ENCODE results near the gene ZIC1.

ZIC1 gene

DNA sequence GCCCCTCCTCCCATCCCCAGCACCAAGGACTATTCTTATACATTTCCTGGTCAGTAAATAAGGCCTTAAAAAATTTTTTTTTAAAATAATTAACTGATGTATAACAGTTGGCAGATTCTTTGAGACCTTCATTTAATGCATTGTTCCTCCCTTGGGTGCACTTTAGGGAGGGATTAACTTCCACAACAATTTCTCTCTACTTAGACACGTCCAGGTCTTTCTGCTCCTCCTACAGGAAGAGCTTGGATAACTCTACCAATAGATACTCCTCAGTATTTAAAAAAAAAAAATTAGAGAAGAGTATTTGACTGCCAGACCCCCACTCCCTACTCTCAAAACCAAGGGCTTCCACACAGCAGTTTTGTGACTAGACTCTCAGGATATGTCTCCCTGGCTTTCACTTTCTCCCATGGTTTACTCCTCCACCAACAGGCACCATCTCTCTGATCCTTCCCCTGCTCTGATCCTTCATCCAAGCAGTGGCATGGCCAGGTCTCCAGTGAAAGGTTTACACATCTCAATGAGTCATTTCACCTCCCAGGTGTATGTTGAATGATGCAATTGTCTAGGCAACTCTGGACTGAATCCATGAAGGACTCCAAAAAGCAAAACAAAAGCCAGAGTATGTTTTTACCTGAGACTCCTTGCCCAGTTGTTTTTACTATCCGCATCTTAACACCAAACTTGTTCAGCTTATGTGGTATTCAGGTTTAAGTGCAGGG lies 10.2 kb upstream of the ZIC1 start (continued):
- no peak for TF ChIP-seq ZFP3 (CRISPR knock-in tag; IDR thresholded peaks at IDR 0.05)
- TF ChIP-seq ESRRG (CRISPR knock-in tag; IDR thresholded peaks at IDR 0.05): no peak
- TF ChIP-seq RARB (CRISPR knock-in tag; IDR thresholded peaks at IDR 0.05): no peak

DNA sequence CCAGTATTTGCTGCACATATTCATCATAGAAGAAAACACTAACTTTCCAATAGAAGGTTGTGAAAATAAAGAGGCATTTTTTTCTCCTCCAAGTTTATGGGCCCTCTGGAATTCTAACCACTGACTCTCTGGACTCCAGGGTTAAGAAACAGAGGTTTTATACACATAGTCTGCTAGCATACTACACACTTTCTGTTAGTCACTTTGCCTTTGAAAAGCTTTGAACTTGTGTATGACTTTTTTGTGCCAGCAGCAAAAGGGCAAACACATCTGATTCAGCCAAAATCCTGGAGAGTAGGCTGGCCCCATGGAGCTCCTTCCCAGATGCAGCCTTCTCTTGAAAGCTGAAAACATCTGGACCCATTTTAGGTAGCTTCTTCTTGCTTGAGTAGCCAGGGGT lies 9.1 kb upstream of the ZIC1 start:
- ATAC-seq: no peak
- TF ChIP-seq CSDC2 (CRISPR knock-in tag; IDR thresholded peaks at IDR 0.05) (no peak), ZFP30 (CRISPR knock-in tag; IDR thresholded peaks at IDR 0.05) (no peak), ZFP3 (CRISPR knock-in tag; IDR thresholded peaks at IDR 0.05) (no peak)

DNA sequence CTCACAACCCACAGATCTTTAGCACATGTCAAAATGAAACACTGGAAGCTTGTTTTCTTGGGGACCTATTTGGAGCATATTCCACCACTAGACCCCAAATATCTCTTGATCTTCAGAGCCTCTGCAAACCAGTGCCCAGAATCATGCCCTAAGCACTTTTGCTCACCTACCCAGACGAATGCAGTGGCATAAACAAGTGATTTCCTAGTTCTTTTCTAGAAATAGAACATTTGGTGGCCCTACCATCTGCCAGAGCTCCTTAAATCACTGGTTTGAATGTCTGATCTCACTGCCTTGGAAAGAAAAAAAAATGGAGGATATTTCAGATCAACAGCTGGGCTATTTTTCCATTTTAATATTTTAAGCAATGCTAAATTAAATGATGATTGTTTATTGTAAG lies 8.2 kb upstream of the ZIC1 start:
- TF ChIP-seq TOX (CRISPR knock-in tag; IDR thresholded peaks at IDR 0.05; ENCODE audit: borderline replicate concordance): no peak
- no peak for TF ChIP-seq ZNF565 (CRISPR knock-in tag; conservative IDR thresholded peaks at IDR 0.05; ENCODE audit: low read depth)
- no peak for TF ChIP-seq TCF4 (CRISPR knock-in tag; IDR thresholded peaks at IDR 0.05; ENCODE audit: borderline replicate concordance)
- no peak for TF ChIP-seq ZFP3 (CRISPR knock-in tag; IDR thresholded peaks at IDR 0.05)
- TF ChIP-seq BACH2 (CRISPR knock-in tag; IDR thresholded peaks at IDR 0.05; ENCODE audit: borderline replicate concordance): no peak
- TF ChIP-seq GLIS3 (CRISPR knock-in tag; IDR thresholded peaks at IDR 0.05): no peak
- TF ChIP-seq ZNF70 (CRISPR knock-in tag; IDR thresholded peaks at IDR 0.05): no peak
- TF ChIP-seq CSDC2 (CRISPR knock-in tag; IDR thresholded peaks at IDR 0.05): no peak
- TF ChIP-seq, protein P1, sequence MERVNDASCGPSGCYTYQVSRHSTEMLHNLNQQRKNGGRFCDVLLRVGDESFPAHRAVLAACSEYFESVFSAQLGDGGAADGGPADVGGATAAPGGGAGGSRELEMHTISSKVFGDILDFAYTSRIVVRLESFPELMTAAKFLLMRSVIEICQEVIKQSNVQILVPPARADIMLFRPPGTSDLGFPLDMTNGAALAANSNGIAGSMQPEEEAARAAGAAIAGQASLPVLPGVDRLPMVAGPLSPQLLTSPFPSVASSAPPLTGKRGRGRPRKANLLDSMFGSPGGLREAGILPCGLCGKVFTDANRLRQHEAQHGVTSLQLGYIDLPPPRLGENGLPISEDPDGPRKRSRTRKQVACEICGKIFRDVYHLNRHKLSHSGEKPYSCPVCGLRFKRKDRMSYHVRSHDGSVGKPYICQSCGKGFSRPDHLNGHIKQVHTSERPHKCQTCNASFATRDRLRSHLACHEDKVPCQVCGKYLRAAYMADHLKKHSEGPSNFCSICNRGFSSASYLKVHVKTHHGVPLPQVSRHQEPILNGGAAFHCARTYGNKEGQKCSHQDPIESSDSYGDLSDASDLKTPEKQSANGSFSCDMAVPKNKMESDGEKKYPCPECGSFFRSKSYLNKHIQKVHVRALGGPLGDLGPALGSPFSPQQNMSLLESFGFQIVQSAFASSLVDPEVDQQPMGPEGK (CRISPR knock-in tag; IDR thresholded peaks at IDR 0.05; ENCODE audit: borderline replicate concordance): no peak
- TF ChIP-seq OSR1 (CRISPR knock-in tag; IDR thresholded peaks at IDR 0.05): no peak
- TF ChIP-seq ARNTL (CRISPR knock-in tag; IDR thresholded peaks at IDR 0.05; ENCODE audit: borderline replicate concordance, low read depth): no peak
- no peak for TF ChIP-seq CREB5 (CRISPR knock-in tag; IDR thresholded peaks at IDR 0.05; ENCODE audit: low read depth)
- ATAC-seq: no peak

GRCh38 chr3:147401421-147401820 lies 7.7 kb upstream of the ZIC1 start:
- ATAC-seq: no peak
- TF ChIP-seq ZNF8 (CRISPR knock-in tag; IDR thresholded peaks at IDR 0.05) (no peak), ZNF70 (CRISPR knock-in tag; IDR thresholded peaks at IDR 0.05) (no peak), TCF4 (CRISPR knock-in tag; IDR thresholded peaks at IDR 0.05; ENCODE audit: borderline replicate concordance) (no peak), CSRNP3 (CRISPR knock-in tag; IDR thresholded peaks at IDR 0.05) (no peak)
- TF ChIP-seq, protein P1 (CRISPR knock-in tag; IDR thresholded peaks at IDR 0.05; ENCODE audit: borderline replicate concordance): no peak

DNA sequence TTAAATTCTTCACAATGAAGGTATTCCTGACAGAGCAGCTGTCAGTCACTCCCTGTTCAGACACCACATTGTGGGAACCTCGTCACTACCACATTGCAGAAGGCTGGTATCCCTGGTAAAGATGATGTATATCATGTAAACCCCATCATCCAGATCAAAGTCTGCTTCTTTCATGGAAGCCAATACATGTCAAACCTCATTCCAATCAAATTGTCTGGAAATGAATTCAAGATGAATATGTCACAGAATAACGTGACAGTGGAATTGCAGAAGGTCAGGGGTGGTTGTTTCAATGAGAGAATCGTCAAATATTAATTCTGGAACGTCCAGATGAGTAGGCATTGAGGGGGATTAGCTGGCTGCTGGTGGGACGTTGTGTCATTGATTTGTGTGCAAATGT lies 7.0 kb upstream of the ZIC1 start:
- ATAC-seq: no peak
- TF ChIP-seq ZC3H10 (CRISPR knock-in tag; IDR thresholded peaks at IDR 0.05) (no peak), ARNTL (CRISPR knock-in tag; IDR thresholded peaks at IDR 0.05; ENCODE audit: borderline replicate concordance, low read depth) (no peak), ESRRG (CRISPR knock-in tag; IDR thresholded peaks at IDR 0.05) (no peak), CSRNP3 (CRISPR knock-in tag; IDR thresholded peaks at IDR 0.05) (no peak), CREB5 (CRISPR knock-in tag; IDR thresholded peaks at IDR 0.05; ENCODE audit: low read depth) (no peak), GLIS3 (CRISPR knock-in tag; IDR thresholded peaks at IDR 0.05) (no peak), TOX (CRISPR knock-in tag; IDR thresholded peaks at IDR 0.05; ENCODE audit: borderline replicate concordance) (no peak), ZFP30 (CRISPR knock-in tag; IDR thresholded peaks at IDR 0.05) (no peak), RARB (CRISPR knock-in tag; IDR thresholded peaks at IDR 0.05) (no peak), ISL1 (CRISPR knock-in tag; IDR thresholded peaks at IDR 0.05) (no peak), SNAI2 (CRISPR knock-in tag; IDR thresholded peaks at IDR 0.05) (no peak), BACH2 (CRISPR knock-in tag; IDR thresholded peaks at IDR 0.05; ENCODE audit: borderline replicate concordance) (no peak), POU6F1 (CRISPR knock-in tag; IDR thresholded peaks at IDR 0.05; ENCODE audit: borderline replicate concordance, low read depth) (no peak), TCF4 (CRISPR knock-in tag; IDR thresholded peaks at IDR 0.05; ENCODE audit: borderline replicate concordance) (no peak), ZNF8 (CRISPR knock-in tag; IDR thresholded peaks at IDR 0.05) (no peak), CSDC2 (CRISPR knock-in tag; IDR thresholded peaks at IDR 0.05) (no peak), ZFP3 (CRISPR knock-in tag; IDR thresholded peaks at IDR 0.05) (no peak), ZNF565 (CRISPR knock-in tag; conservative IDR thresholded peaks at IDR 0.05; ENCODE audit: low read depth) (no peak)
